NCI-H2171 treated with DMSO at 0.1 percent for 48 hours (cell line): ENCODE data around the gene MPPED1.

Source experiments
- DNase-seq: peaks from one replicate; lab custom pipeline; 2025; lab: John Stamatoyannopoulos, UW

The MPPED1 gene

GRCh38 chr22:43447380-43447779 is 35.6 kb downstream of the MPPED1 start:
- DNase-seq = peak; percentile 96

GRCh38 chr22:43448048-43448447 is 36.2 kb downstream of the MPPED1 start:
- DNase-seq = no peak

DNA sequence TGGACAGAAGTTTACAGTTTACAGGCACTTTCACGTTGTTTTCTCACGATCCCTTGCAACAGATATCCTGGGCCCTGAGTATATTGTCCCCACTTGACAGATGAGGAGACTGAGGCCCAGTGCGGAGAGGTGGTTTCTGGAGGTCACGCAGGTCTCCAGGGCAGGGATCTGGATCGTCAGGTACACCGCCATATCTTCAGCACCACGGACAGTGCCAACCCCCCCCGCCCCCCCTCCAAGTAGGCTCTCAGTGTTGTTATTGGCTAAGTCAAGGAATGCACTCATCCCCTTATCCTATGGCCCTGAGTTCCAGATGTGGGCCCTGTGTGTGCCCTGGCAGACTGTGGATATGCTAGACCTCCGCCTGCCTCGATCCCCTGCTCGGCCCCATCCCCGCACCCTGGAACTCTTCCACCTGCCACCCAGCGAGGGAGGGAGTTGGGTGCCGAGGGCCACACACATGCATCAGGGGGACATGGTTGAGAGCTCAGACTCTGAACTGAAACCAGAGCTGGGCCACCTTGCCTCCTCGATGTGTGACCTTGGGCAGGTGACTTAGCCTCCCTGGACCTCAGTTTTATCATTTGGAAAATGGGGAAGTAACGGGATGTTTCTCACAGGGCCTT is 37.5 kb downstream of the MPPED1 start:
- DNase-seq = no peak

DNA sequence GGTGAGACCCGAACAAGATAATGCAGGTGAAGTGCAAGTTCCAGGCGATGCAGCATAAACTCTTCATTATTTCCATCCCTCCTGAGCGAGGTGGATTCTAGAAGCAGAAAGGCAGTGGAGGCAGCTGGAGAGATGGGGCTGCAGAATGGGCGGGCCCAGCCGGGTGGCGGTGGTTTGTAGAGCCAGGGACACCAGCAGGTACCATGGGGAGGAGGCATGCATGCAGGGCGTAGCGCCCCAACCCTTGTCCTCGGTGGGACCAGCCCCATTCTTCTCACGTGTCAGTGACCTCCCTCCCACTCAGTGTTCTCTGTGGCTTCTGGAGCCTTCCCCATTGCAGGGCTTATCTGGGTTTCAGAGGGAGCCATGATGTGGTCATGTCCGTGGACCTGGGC is 38.0 kb downstream of the MPPED1 start:
- no peak for DNase-seq

- DNase-seq = no peak
Observed at GRCh38 chr22:43451371-43452050, 39.7 kb downstream of the MPPED1 start.

DNA sequence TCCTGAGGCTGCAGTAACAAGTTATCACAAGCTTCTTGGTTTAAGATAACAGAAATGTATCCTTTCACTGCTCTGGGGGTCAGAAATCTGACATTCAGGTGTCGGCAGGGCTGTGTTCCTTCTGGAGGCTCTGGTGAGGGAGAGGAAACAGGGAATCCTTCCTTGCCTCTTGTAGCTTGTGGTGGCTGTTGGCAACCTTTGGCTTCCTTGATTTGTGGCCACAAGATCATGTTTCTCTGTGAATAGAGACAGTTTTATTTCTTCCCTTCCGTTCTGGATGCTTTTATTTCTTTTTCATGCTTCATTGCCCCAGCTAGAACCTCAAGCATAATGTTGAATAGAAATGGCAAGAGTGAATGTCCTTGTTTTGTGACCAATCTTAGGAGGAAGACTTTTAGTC is 44.0 kb downstream of the MPPED1 start:
- no peak for DNase-seq

- DNase-seq = no peak
Observed at GRCh38 chr22:43457002-43457401, 45.2 kb downstream of the MPPED1 start.

- DNase-seq = no peak
Observed at GRCh38 chr22:43462701-43463100, 50.9 kb downstream of the MPPED1 start.

- DNase-seq = no peak
Observed at GRCh38 chr22:43464809-43465208, 53.0 kb downstream of the MPPED1 start.

DNA sequence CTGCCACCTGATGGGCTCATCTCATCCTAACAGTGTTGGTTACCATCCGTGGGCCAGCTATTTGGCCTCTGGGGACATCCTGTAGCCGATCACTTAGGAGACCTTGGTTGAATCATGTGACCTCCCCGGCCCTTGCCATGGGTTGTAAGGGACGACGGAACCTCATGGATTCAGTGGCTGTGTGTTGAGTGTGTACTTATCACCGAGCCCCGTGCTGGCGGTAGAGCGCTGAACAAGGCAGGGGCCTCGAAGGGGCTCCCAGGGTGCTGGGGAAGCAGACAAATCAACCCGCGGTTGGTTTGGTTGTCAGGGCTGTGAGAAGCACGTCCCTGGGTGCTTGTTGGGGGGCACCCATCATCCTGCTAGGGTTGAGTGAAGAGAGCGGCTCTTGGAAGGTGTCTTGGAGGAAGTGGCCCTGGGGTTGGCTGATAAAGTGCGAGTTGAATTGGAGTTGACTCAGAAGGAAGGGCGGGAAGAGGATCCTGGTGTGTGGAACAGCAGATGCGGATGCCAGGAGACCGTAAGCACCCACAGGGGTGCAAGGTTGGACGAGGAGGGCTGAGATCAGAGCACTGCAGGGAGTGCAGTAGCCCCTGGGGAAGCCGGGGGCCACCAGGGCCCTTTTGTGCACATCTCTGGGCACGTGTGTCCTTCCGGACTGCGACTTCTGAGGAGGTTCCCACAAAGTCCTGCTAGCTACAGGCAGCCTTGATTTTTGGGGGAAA is 53.6 kb downstream of the MPPED1 start:
- DNase-seq = no peak

- DNase-seq = no peak
Observed at GRCh38 chr22:43466710-43467109, 54.9 kb downstream of the MPPED1 start.

- peak; percentile 11 for DNase-seq
Observed at GRCh38 chr22:43467216-43467940, 55.6 kb downstream of the MPPED1 start.

- no peak for DNase-seq
Observed at GRCh38 chr22:43470253-43470652, 58.4 kb downstream of the MPPED1 start.

GRCh38 chr22:43470941-43471585 is 59.2 kb downstream of the MPPED1 start:
- no peak for DNase-seq

- DNase-seq = no peak
Observed at GRCh38 chr22:43471606-43472135, 59.9 kb downstream of the MPPED1 start.

DNA sequence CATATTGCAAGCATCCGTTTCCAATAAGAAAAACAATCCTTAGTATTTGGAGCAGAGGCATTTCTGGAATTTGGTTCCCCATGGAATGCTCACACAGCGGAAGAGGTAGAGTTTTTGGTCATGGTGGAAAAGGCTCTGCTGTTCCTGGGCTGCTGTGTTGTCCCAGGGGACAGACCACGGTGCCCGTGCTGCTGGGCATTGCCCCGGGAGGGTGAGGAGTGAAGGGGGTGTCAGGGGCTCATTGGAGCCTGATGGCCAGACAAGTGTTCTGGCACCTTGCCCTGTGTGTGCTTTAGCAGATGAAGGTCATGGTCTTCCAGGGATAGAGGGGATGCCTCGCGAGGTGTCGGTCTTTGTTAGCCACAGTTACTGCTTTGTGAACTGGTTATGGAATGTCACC is 61.2 kb downstream of the MPPED1 start:
- no peak for DNase-seq

DNA sequence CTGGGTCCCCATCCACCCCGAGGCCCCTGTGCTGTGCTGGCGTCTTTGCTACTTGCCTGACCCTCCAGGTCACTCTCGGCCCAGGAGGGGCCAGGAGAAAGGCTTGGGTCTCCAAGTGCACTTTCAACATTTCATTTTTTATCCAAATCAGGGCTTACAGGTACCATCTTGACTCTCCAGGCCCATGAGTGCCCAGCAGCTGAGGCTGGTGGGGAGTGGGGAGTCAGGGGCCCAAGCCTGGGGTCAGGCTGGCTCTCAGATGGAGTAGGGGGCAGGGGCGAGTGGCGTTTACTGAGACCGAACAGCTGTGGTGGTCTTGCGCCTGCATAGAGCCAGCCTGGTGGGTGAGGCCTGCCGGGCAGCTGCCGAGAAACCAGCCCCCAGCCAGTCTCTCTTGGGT is 61.6 kb downstream of the MPPED1 start:
- no peak for DNase-seq

DNA sequence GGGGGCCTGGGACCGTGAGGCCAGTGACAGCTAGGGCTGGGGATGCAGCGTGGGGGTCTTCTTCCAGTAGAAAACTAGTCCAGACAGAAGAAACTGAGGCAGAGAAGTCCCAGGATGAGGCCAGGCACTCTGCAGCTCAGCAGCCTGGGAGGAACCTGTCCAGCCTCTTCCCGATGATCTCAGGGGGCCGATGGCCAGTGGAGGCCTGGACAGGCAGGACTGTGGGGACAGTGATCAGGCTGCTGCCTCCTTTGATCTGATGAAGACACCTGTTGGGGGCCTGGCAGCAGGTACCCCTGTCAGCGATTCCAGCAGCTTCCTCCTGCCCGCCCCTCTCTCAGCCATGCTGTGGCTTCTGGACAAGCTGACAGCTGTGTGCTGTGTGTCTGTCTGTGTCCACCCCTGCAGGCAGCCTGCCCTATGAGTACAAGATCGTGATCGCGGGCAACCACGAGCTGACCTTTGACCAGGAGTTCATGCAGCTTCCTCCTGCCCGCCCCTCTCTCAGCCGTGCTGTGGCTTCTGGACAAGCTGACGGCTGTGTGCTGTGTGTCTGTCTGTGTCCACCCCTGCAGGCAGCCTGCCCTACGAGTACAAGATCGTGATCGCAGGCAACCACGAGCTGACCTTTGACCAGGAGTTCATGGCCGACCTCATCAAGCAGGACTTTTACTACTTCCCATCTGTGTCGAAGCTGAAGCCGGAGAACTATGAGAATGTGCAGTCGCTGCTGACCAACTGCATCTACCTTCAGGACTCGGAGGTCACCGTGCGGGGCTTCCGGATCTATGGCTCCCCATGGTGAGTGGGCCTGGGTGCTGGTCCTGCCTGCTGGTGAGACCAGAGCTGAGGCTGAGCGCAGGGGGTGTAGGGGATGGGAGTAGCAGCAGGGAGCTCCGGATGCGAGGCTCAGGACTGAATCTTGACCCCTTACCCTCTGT is 62.6 kb downstream of the MPPED1 start:
- DNase-seq = no peak

DNA sequence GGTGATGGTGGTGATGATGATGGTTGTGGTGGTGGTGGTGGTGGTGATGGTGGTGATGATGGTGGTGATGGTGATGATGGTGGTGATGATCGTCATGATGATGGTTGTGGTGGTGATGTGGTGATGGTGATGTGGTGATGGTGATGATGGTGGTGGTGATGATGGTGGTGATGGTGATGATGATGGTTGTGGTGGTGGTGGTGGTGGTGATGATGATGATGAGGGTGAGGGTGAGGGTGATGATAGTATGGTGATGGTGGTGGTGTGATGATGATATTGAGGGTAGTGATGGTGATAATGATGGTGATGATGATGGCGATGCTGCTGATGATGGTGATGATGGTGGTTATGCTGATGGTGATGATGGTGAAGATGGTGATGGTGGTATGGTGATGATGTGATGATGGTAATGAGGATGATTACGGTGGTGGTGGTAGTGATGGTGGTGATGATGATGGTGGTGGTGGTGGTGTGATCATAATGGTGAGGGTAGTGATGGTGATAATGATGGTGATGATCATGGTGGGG is 63.8 kb downstream of the MPPED1 start:
- DNase-seq = no peak

DNA sequence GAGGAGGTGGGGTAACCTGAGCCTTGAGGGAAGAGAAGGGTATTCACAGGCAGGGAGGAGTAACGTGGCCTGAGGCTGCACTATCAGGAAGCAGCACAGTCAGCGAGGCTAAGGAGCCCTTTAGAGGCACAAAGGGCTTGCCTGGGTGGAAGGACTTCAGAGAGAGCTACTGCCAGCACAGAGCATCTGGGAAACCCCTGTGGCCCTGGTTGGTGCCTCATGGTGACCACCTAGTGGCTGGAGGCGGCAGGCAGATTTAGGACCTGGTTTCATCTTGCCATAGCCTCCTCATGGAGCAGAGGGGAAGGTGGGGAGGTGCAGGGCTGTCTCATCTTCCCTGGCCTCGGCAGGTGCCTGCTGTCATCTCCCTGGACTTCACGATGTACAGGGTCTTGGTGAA is 64.5 kb downstream of the MPPED1 start:
- no peak for DNase-seq
